HT-29 (cell line): ENCODE data around the gene DGAT2. TPM values are rescaled to one million over a fixed set of nuclear protein-coding genes. Genes with fewer than 3 reads are reported as not detected.
"Not testable (repeated sequence)": the region's sequence is repeated elsewhere in the genome, so short reads cannot be mapped to it uniquely, and the experiment has no call there.

ENCODE experiments used
- DNase-seq: peaks from one replicate; pipeline ENCODE4 v3.0.0-alpha.2; 2015; ENCODE audit warnings: low spot score
- total RNA-seq: library from RNA; depleted of rRNA; stranded (reverse); fragments of >200 nt; shearing (Covaris generic); gene quantifications from 2 replicates; pipeline ENCODE4 v1.2.3, GENCODE V29; 2014

DGAT2 gene
- total RNA-seq, 1 experiment from 2014 or later = 18.3 TPM

DNA sequence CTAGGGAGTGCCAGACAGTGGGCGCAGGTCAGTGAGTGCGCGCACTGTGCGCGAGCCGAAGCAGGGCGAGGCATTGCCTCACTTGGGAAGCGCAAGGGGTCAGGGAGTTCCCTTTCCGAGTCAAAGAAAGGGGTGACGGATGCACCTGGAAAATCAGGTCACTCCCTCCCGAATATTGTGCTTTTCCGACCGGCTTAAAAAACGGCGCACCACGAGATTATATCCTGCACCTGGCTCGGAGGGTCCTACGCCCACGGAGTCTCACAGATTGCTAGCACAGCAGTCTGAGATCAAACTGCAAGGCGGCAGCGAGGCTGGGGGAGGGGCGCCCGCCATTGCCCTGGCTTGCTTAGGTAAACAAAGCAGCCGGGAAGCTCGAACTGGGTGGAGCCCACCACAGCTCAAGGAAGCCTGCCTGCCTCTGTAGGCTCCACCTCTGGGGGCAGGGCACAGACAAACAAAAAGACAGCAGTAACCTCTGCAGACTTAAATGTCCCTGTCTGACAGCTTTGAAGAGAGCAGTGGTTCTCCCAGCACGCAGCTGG, 19.8 kb upstream of the DGAT2 start:
- not testable (repeated sequence) for DNase-seq

DNA sequence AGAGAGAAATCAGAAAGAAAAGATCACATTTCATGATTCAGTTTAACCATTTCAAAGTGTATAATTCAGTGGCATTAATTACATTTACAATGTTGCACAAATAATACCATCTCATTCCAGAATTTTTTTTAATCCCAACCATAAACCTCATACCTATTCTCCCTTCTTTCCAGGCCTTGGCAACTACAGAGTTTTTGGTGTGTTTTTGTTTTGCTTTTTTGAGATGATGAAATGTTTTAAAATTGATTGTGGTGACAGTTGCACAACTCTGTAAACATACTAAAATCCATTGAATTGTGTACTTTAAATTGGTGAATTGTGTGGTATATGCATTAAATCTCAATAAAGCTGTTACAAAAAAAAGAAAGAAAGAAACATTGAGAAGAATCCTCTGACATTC, 13.6 kb upstream of the DGAT2 start:
- DNase-seq = not testable (repeated sequence)

DNA sequence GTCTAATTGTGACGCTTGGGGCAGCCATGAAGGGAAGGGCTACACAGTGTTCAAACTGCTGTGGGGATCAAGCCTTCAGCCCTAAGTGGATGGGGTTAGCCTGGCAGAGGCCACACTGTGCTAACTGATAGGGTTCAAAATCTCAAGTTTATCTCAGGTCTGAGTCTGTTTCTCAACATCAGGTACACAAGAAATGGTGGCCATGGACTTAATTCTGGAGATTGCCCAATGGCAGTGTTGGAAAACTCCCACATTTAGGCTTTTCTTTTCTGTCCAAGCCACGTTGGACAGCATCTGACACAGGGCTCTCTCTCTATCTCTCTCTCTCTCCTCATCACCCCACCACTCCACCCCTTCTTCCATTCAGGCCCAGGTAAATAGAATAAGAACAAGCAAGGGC, 10.9 kb upstream of the DGAT2 start:
- DNase-seq = no peak

DNA sequence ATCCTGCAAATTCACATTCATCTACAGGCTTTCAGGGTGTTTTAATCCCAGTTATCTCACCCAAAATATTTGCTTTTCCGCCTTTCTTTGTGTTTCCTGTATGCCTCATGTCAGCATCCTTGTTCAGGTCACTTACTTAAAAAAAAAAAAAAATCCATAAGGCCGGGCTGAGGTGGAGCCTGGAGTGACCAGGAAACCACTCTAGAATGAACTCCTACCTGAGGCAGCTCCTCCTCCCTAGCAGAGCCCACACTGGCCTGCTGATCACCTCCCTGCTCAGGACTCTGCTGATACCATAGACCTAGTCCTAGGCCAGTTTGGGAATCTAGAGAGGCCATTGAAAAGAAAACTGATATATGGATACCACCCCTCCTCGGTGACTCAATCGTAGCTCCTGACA, 8.7 kb upstream of the DGAT2 start:
- peak; percentile 58 for DNase-seq

DNA sequence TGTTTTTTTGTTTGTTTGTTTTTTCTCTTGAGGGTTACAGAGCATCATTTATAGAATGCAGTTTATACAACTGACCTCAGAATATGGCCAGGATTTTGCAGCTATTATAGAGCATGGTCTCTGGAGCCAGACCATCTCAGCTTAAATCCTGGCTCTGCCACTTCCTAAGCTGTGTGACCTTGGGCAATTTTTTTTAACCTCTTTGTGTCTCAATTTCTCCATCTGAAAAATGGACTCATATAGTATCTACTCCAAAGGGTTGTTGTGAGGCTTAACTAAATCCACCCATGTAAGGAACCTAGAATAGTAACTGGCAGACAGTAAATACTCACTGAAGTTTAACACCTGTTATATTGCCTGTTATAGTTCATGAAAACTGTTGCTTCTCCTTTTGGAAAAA, 8.3 kb upstream of the DGAT2 start:
- DNase-seq = no peak

DNA sequence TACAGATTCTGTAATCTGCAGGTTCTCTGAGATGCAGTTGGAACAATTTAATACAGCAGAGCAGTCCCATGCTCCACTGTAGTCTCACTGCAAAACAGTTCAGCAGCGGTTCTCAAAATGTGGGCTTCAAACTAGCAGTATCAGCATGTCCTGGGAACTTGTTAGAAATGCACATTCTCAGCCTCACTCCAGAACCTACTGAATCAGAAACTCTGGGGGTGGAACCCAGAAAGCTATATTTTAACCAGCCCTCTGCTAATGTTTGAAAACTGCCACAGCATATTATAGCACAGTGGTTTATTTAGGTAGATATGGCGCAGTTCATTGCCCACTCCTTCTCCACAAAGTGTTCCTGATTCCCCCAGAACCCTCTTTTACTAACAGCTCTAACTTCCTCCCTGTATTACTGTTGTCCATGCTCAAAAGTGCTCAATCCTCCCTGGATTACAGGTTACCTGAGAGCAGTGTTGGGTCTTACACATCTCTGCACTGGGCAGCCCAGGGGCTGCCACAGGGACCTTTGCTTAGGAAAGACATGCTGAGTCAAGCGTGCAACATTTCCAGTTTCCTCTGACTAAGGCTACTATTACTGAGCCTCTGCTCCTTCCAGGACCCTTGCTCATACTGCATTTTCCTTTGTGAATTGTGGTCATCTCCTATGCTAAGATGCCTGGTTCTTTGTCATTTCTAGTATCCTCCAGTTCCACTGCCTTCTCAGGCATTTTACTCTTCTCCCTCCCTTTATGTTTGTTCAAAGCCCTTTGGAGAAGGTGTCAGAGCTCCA, 7.7 kb upstream of the DGAT2 start:
- no peak for DNase-seq

DNA sequence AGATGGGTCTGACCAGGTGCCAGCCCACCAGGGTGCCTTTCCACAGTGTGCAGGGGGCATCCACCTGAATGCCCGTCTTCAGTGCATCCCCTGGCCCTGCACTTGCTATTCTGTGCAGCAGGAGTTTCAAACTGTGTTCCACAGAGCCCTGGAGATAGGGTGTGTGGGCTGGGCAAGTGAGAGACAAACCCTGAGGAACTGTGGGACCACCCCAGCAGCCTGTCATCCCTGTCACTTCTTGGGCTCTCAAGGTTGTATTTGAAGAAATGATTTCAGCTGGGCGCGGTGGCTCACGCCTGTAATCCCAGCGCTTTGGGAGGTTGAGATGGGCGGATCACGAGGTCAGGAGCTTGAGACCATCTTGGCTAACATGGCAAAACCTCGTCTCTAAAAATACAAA, 6.4 kb upstream of the DGAT2 start:
- no peak for DNase-seq

DNA sequence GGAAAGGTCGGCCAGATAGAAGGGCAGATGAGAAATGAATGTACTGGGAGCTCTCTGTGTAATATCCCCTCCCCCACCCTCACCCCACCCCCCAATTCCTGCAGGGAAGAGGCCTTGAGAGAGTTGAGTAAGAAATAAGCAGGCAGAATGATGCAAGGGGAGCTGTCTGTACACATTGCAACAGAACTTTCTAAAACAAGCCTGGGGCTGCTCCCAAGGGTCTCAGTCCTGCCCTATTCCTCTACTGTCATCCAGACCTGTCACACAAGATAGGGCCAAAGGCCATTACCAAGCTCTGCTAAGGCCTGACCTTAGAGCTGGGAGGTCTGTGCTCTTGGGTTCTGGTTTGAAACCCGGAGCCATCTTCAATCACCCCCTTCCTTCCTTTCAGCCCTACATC, 5.7 kb upstream of the DGAT2 start:
- no peak for DNase-seq

DNA sequence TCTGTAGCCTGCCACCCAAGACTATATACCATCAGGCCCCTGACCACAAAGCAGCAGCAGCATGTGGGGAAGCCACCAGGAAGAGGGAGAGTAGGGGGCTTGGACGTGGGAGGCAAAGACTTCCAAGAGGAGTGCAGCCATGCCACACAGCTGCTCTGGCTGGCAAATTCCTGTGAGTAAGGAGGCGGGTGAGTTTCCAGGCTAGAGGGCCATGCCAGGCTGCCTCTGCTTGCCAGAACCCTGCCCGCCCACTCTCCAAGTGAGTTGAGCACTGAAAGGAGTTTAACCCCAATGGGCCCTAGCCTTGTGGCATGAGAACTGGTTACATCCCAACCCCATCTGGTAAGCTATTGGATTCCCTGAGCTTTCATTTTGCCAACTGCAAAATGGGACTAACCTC, 4.7 kb upstream of the DGAT2 start:
- no peak for DNase-seq

DNA sequence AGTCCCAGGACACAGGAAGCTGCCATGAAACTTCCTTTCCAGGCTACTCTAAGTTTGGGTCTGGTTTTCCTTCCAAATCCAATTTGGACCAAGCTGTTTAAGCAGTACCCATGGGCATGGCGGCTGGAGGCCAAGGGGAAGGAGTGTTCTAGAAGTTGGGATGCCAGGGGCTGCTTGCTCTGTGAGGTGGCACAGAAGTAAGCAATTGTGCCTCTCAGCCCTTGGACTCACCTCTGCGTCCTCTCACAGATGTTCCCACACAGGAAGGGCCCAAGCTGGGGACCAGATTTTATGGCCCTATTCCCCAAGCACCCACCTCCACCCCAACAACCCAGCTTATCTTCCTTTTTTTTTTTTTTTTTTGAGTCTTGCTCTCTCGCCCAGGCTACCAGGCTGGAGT, 3.5 kb upstream of the DGAT2 start:
- no peak for DNase-seq

DNA sequence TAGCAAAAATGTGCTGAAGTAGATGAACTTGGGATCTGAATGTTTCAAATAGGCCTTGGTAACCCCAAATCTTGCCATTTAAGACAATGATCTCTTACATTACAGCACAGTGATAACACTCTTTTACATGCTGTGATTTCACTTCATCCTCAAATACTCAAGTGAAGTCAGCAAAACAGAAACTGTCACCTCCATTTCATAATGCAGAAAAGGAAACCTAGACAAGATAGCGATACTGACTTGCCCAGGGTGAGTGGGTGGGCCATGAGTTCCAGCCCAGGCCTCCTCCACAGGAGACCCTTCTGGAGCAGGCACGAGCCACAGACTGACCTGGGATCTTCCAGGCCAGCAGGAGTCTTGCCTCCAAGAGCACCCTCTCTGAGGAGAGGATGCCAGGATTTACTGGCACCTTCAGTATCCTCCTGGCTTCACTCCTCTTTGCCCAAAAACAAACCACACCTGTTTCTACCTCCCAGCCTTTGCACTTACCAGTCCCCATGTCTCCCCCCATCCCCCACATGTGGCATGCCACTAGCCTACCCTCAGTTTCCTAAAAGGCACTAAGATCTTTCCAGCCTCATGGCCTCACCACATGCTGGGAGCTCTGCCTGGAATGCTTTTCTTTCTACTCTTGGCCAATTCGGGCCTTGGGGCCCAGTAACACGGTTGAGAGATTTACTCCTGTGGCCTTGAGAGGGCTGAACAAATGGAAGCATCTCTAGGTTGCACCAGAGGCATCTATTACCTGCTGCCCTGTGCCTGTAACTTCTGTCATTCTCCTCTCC, 1.9 kb upstream of the DGAT2 start:
- DNase-seq = no peak

DNA sequence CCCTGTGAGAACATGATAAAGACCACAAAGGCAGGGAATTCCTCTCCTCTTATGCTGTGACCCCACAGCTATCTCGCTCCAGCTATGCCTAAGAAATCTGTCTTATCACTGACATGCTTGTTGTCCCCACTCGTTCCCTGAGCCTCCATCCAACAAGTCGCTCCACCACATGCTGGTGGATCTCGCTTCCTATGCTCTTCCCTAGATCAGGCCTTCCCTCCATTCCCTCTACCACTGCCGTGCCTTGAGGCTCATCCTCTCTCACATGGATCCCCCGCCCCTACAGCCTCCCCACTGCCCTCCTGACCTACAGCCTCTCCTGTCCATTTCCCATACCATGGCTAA, 1.4 kb upstream of the DGAT2 start:
- DNase-seq = no peak

DNA sequence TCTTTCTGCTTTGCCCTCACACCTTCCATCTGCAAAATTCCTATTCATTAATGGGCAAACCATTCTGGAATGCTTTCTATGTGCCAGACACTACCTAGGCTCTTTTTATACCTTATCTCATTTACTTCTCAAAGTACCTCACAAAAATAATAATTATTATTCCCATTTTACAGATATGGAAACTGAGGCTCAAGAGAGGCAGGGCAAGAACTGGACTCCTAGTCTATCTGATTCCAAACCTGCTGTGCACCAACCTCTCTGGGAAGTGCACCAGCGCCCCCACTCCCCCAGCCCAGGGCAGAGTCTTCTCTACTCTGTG, 826 bp upstream of the DGAT2 start:
- DNase-seq = no peak

DNA sequence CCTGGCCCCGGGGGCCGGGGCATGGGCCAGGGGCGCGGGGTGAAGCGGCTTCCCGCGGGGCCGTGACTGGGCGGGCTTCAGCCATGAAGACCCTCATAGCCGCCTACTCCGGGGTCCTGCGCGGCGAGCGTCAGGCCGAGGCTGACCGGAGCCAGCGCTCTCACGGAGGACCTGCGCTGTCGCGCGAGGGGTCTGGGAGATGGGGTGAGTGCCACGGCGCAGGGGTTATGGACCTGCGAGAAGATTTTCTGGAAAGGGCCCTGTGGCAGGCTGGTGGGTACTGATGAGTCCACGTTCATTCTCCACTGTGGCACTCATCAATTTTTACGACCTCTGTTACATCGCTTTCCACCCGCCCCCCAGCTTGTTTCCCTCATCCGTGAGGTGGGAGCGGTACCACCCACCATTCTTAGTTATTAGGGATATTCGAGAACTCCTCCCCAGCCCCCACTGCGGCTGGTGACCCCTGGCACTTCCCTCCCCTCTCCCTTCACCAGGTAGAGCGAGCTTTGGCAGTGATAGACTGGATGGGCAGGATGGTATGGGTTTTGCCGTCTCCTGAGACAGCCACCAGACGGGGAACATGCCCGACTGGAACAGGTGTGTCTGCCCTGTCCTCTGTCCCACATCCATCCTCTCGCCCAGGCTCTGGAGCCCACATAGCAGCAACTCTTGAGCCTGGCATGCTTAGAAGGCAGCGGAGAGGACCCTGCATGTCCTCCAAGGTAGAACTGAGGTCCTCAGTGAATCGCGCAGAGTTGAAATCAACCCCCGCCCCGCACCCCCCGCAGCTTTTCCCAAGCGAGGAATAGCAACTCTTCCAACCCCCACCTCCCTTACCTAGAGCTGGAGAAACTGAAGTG, 562 bp downstream of the DGAT2 start:
- peak; percentile 38 for DNase-seq

DNA sequence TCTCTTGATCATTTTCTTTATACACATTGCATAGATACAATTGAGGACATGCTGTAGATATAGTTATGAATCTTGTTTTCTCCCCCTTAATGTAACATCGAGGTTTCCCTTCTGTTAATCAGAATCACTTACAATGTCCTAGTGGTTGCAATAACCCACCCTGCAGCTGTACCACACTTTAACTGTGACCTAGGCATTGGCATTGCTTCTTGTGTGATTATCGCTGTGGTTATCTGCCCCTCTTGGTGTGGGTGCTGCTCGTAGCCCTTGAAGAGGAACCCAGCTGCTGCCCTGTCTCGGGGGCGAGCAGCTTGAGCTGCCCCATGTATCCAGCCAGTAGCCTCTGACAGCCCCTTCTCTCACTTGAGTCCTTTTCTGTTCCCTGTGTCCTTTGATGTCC, 1.5 kb downstream of the DGAT2 start:
- no peak for DNase-seq

DNA sequence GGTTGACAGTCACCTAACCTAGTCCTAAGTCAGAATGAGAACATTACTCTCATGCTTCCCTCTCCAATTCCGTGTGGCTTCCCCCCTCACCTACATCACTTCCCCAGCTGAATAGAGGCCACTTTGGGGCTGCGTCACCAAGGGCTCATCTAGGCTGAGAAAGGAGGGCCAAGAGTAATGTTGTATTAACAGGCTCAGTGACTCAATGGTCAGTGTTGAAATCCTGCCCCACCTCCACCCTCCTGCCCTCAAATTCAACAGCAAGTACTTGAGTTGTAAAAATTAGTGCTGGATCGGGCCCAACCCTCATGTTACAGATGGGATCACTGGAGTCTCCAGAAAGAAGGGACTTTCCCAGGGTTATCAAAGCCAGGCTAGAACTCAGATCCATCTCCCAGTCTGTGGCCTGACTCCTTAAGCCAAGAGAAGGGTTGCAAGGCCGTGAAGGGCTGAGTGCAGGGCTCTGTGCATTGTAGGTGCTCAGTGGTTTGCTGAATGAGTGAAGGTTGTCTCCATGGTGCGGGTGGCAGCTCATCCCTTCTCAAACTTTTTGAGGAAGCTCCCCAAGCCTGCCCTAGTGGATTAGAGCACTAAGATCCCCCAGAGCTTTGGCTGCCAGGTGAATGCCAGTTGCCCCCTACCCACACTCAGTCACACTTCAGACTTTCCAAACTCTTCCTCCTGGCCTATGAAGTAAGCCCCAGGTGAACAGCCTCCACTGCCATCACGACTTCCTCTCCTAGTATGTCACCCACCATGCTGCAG, 3.2 kb downstream of the DGAT2 start:
- DNase-seq = no peak

DNA sequence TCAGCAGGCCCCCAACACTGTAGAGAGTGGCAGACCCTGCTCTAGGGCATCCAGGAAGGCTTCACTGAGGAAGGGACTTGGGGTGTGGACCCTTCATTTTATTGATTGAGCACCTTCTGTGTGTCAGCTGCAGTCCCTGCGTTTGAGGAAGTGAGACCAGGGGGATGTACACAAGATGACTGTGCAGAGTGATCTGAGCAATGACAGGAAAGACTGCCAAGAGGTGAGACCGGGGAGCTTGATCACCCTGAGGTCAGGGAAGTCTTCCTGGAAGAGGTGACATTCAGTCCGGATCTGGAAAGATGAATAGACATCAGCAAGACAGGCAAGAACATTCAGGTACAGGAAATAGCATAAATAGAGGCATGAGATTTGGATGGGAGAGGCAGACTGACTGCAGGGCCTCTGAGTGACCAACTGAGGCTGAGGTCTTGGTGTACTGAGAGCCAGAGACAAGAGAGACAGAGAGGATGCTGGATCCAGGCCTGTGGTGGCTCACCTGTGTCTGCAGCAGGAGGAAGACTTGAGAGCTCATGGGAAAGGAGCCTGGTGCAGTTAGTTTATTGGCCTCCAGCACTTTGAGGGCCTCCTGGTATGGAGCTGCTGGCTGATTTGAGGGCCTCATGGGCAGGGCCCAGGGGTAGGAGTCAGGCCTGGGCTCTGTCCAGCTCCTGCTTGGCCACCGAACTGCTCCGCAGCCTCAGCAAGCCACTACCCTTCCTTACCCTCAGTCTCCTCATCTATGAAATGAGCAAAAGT, 5.2 kb downstream of the DGAT2 start:
- DNase-seq = no peak

DNA sequence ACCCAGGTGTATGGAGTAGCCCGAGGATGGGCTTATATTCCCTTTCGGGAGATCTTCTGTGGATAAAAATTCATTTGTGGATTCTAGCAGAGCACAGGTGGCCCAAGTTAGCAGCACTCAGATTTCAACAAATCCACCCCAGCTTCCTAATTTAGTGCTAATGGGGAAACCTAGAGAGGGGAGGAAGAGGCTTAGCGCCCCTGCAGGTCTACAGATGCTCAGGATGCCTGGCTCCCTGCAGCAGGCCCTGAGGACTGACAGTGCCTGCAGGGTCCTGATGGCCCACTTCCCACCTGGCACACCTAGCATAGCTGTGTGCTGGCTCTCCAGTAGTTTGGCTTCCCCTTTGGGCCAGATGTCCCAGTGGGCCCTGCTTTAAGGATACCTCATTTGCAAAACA, 6.5 kb downstream of the DGAT2 start:
- DNase-seq = no peak

DNA sequence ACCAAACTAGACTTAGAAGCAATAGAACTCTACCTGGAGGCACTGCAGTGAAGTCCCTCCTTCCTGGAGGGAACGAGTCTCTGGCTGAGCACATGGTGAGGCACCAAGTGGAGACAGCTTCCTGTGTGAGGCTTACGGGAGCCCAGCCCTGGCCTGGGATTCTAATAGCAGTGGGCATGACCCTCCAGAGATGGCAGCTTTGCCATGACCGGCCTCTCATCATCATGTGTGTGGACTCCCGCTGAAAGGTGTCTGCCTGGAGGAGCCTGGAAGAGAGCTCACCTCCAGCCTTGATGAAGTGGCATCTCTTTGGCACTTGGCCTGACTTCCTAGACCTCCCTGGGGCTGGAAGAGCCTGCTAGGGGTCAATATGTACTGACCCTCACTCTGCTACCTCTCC, 8.0 kb downstream of the DGAT2 start:
- DNase-seq = no peak

DNA sequence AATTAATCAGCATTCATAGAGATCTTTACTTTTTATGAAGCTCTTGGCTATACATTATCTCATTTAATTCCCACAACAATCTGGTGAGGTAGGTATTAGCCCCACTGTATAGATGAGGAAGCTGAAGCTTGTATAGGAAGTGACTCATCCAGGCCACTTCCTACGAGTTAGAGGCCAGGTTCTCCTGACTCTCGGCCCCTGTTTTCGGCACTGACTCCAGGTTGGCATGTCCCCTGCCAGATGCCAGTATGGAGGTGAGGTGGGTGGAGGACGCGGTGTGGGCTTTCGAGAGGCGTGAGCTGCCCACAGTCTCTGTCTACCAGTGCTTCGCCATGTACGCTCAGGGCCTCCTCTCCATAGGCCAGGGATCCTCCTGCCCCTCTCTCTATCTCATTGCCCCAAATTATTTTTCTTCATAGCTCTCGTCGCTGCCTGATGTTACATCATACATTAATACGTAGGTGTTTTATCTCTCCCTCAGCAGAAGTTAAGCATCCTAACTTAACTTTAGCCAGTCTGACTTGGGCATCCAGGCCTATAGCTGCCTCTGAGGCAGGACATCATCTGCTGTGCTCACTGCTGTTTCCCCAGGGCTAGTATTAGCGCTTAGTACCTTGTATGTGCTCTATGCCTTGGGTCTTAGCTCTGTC, 9.0 kb downstream of the DGAT2 start:
- no peak for DNase-seq
